Loucy (cell line): ENCODE results near the gene ACOT13.
"Not testable (repeated sequence)": the region's sequence is repeated elsewhere in the genome, so short reads cannot be mapped to it uniquely, and the experiment has no call there.

Experiments used
- H2AFZ ChIP-seq: fragments of 200-600 bp; sonication (generic); 2 replicates; pipeline ENCODE4 v1.6.0; 2016; ENCODE audit warnings: antibody characterized with exemption, mild to moderate bottlenecking, low read length, moderate library complexity
- H3F3A ChIP-seq: fragments of 200-600 bp; 2 replicates; pipeline ENCODE4 v1.6.0; 2016; ENCODE audit warnings: antibody characterized with exemption, low read depth, mild to moderate bottlenecking
- H3K27me3 ChIP-seq: fragments of 200-600 bp; sonication (generic); 2 replicates; pipeline ENCODE4 v1.6.1; 2014; ENCODE audit warnings: low read length, mild to moderate bottlenecking; ENCODE audit not compliant: insufficient read depth, poor library complexity, severe bottlenecking
- H3K36me3 ChIP-seq: fragments of 200-600 bp; sonication (generic); 2 replicates; pipeline ENCODE4 v1.6.1; 2016; ENCODE audit warnings: low read length; ENCODE audit not compliant: insufficient read depth
- H3K4me1 ChIP-seq: fragments of 200-600 bp; sonication (generic); 2 replicates; pipeline ENCODE4 v1.5.1; 2014; ENCODE audit warnings: low read length, mild to moderate bottlenecking; ENCODE audit not compliant: insufficient read depth, poor library complexity, severe bottlenecking
- H3K4me2 ChIP-seq: fragments of 200-600 bp; sonication (generic); 2 replicates; pipeline ENCODE4 v1.6.0; 2014; ENCODE audit warnings: antibody characterized with exemption, low read length, low read depth, mild to moderate bottlenecking; ENCODE audit not compliant: poor library complexity, severe bottlenecking
- H3K4me3 ChIP-seq: fragments of 200-600 bp; sonication (generic); 2 replicates; pipeline ENCODE4 v1.5.1; 2014; ENCODE audit warnings: low read length, mild to moderate bottlenecking, mixed read lengths; ENCODE audit not compliant: poor library complexity, severe bottlenecking
- H3K79me2 ChIP-seq: fragments of 200-600 bp; sonication (generic); 2 replicates; pipeline ENCODE4 v1.6.1; 2014; ENCODE audit warnings: low read length; ENCODE audit not compliant: insufficient read depth
- H3K9ac ChIP-seq: fragments of 200-600 bp; sonication (generic); 2 replicates; pipeline ENCODE4 v1.6.0; 2014; ENCODE audit warnings: mild to moderate bottlenecking, low read depth, low read length, moderate library complexity; ENCODE audit not compliant: poor library complexity, severe bottlenecking
- H3K9me2 ChIP-seq: fragments of 200-600 bp; sonication (generic); replicated peaks from 2 replicates; pipeline ENCODE4 v1.6.1; 2016; ENCODE audit warnings: low read depth, low read length, mixed read lengths
- H3K9me3 ChIP-seq: fragments of 200-600 bp; sonication (generic); 2 replicates; pipeline ENCODE4 v1.6.1; 2014; ENCODE audit warnings: mild to moderate bottlenecking, antibody characterized with exemption, low read length, low read depth; ENCODE audit not compliant: insufficient read depth
- H4K20me1 ChIP-seq: fragments of 200-600 bp; sonication (generic); 2 replicates; pipeline ENCODE4 v1.6.0; 2014; ENCODE audit warnings: antibody characterized with exemption, low read length, mild to moderate bottlenecking; ENCODE audit not compliant: insufficient read depth, poor library complexity, severe bottlenecking
- EZH2phosphoT487 ChIP-seq: fragments of 200-600 bp; IDR thresholded peaks from 2 replicates; pipeline ENCODE4 v1.6.1; 2018; ENCODE audit warnings: antibody characterized with exemption, mild to moderate bottlenecking, moderate library complexity, borderline replicate concordance
- TF ChIP-seq, protein P1 (sequence below): fragments of 200-600 bp; sonication (generic); conservative IDR thresholded peaks from 2 replicates; pipeline ENCODE4 v1.5.1; 2014; ENCODE audit warnings: mild to moderate bottlenecking, antibody characterized with exemption, low read length

ACOT13 gene

DNA sequence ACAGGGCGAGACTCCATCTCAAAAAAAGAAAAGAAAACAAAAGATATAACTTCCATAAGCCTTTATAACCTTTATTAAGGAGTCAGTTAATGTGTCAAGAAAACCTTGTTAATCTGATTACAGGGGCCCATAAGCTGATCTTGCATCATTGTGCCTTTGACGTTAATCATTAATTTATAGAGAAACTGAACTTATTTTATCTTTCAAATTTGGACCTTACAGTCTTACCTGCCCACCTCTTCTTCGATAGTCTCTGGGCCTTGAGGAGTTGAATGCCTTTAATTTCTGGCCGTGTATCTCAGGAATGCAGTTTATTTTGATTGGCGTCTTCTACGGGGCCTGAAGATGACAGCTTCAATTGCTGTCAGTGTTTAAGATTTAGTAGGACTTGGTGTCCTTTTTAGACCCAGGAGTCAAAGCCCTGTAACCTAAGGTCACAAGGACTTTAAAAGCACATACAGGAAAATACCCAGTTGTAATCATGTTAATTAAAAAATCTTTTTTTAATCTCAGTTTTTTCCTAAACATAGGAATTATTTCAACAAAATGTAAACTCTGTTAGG, 5.8 kb downstream of the ACOT13 start:
- TF ChIP-seq EZH2phosphoT487: no peak
- TF ChIP-seq, protein P1, sequence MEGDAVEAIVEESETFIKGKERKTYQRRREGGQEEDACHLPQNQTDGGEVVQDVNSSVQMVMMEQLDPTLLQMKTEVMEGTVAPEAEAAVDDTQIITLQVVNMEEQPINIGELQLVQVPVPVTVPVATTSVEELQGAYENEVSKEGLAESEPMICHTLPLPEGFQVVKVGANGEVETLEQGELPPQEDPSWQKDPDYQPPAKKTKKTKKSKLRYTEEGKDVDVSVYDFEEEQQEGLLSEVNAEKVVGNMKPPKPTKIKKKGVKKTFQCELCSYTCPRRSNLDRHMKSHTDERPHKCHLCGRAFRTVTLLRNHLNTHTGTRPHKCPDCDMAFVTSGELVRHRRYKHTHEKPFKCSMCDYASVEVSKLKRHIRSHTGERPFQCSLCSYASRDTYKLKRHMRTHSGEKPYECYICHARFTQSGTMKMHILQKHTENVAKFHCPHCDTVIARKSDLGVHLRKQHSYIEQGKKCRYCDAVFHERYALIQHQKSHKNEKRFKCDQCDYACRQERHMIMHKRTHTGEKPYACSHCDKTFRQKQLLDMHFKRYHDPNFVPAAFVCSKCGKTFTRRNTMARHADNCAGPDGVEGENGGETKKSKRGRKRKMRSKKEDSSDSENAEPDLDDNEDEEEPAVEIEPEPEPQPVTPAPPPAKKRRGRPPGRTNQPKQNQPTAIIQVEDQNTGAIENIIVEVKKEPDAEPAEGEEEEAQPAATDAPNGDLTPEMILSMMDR: no peak
- Histone ChIP-seq H3K4me2 (no peak overlapping the region), H2AFZ (no peak overlapping the region), H4K20me1 (no peaks in the 10 kb centered on the region), H3K36me3 (no peaks in the 10 kb centered on the region), H3K27me3 (no peaks in the 10 kb centered on the region), H3K9me2 (no peaks in the 10 kb centered on the region), H3K9me3 (peaks cover 10% of the 10 kb centered on the region; the same call in 1 of the 2 replicates), H3K79me2 (peaks cover 10% of the 10 kb centered on the region; the same call in 1 of the 2 replicates), H3K4me3 (no peak overlapping the region), H3F3A (no peaks in the 10 kb centered on the region), H3K4me1 (peaks cover 4% of the 10 kb centered on the region), H3K9ac (no peak overlapping the region)

DNA sequence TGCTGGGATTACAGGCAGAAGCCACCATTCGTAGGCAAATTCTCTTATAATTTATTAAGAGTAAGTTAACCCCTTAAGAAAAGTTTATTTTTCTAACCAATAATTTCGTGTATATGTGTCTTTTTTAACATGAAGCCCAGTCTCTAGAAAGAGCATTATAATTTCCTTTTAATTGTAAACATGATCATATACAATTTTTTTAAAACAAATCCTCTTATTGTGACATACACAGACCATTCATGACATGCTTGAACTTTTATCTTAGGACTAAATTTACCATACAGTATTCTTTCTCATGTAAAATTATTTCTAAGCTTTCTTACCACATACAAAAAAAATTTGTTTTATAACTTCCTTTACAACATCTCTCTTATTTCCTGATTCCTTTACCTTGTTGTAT, 6.7 kb downstream of the ACOT13 start:
- Histone ChIP-seq H3F3A (no peaks in the 10 kb centered on the region), H3K27me3 (no peaks in the 10 kb centered on the region), H3K79me2 (peaks cover 1% of the 10 kb centered on the region; the same call in 1 of the 2 replicates), H3K36me3 (no peaks in the 10 kb centered on the region), H3K4me1 (no peaks in the 10 kb centered on the region), H3K9me2 (no peaks in the 10 kb centered on the region), H3K4me2 (no peak overlapping the region), H3K9ac (no peak overlapping the region), H3K4me3 (no peak overlapping the region), H2AFZ (no peak overlapping the region), H4K20me1 (no peaks in the 10 kb centered on the region), H3K9me3 (peaks cover 10% of the 10 kb centered on the region; the same call in 1 of the 2 replicates)
- TF ChIP-seq EZH2phosphoT487: no peak
- TF ChIP-seq, protein P1: no peak

DNA sequence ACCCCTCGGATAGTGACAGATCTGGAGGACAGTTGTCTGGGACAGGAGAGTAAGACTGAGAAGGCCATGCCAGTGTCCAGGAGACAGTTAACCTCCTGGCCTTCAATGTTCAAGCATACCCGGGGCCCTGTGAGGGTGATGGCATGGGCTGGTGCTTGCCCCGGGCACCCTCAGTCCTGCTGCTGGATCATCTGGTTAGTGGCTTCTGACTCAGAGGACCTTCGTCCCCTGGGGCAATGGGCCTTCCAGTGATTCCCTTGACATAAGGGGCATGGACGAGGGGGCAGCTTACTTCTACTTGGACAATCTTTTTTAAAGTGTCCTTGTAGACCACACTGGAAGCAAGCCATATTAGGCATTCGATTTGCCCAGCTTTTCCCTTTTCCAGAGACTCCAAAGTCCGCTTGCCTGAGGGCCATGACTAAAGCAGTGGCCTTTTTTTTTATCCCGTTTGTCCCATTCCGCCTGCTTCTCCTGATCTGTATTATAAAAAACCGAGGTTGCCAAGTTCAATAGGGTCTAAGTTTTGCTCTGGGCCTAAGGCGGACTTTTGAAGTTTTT, 12.0 kb downstream of the ACOT13 start:
- H3K4me3 ChIP-seq, H3K9me2 ChIP-seq: not testable (repeated sequence)

DNA sequence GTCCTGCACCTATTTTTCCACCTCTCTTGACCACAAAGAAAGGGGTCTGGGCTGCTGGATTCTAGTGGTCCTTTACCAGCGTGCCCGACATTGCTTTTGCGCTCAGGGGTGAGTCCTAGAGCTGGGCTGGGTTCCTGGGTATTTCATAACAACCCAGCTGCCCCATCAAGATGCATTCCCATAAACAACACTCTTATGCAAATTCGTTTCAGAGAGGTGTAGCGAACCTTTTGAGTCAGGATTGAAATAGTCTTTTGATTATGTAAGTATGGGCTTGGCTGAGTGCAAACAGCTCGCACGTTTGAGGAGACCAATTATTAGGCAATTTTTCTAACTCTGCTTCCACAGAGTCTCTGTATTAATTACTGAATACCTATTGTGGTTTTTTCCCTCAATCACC, 13.7 kb downstream of the ACOT13 start:
- no peaks in the 10 kb centered on the region for H3K9me2 ChIP-seq
- H2AFZ ChIP-seq: no peak overlapping the region
- H3K9ac ChIP-seq: no peak overlapping the region
- H3K27me3 ChIP-seq: no peaks in the 10 kb centered on the region
- no peaks in the 10 kb centered on the region for H3K79me2 ChIP-seq
- H3K4me2 ChIP-seq: no peak overlapping the region
- no peaks in the 10 kb centered on the region for H3K36me3 ChIP-seq
- no peaks in the 10 kb centered on the region for H3K4me1 ChIP-seq
- no peaks in the 10 kb centered on the region for H4K20me1 ChIP-seq
- TF ChIP-seq, protein P1: no peak
- no peak for TF ChIP-seq EZH2phosphoT487
- no peaks in the 10 kb centered on the region for H3F3A ChIP-seq
- H3K9me3 ChIP-seq: no peaks in the 10 kb centered on the region
- H3K4me3 ChIP-seq: no peak overlapping the region

More for the DNA sequence above, 12.0 kb downstream of the ACOT13 start:
- not testable (repeated sequence) for H2AFZ ChIP-seq, H3K9me3 ChIP-seq, H3F3A ChIP-seq, H3K79me2 ChIP-seq, H3K27me3 ChIP-seq, H3K4me1 ChIP-seq, H3K4me2 ChIP-seq, H4K20me1 ChIP-seq, H3K9ac ChIP-seq, H3K36me3 ChIP-seq
